PFSK-1 (cell line): ENCODE results near the gene SPTLC2.

Experiments
- FOXP2 ChIP-seq: optimal IDR thresholded peaks from 2 replicates; pipeline ENCODE3; 2011; ENCODE audit warnings: borderline replicate concordance, control low read depth, inconsistent platforms; ENCODE audit not compliant: insufficient read depth; ENCODE audit errors: extremely low read length, extremely low read depth
- POLR2AphosphoS5 ChIP-seq: IDR thresholded peaks from 2 replicates; pipeline ENCODE4 v1.6.1; 2012; ENCODE audit warnings: low read depth, mild to moderate bottlenecking, control low read depth, low read length, moderate library complexity
- SIN3A ChIP-seq: IDR thresholded peaks from 2 replicates; pipeline ENCODE4 v1.6.1; 2012; ENCODE audit warnings: mild to moderate bottlenecking, low read length, moderate library complexity, borderline replicate concordance; ENCODE audit not compliant: insufficient read depth
- TAF1 ChIP-seq: IDR thresholded peaks from 2 replicates; pipeline ENCODE4 v1.6.1; 2012; ENCODE audit warnings: low read length, control low read depth, borderline replicate concordance; ENCODE audit not compliant: insufficient read depth
- TF ChIP-seq, protein P1 (sequence below), 2 experiments: IDR thresholded peaks; 2 replicates each; pipeline versions ENCODE4 v1.6.1 to v1.8.0; 2011 to 2012; ENCODE audit warnings: low read depth in 2 of 2, low read length in 2 of 2, control low read depth in 1 of 2, inconsistent platforms in 1 of 2, mild to moderate bottlenecking in 1 of 2, moderate library complexity in 1 of 2; ENCODE audit not compliant: insufficient read depth in 1 of 2

DNA sequence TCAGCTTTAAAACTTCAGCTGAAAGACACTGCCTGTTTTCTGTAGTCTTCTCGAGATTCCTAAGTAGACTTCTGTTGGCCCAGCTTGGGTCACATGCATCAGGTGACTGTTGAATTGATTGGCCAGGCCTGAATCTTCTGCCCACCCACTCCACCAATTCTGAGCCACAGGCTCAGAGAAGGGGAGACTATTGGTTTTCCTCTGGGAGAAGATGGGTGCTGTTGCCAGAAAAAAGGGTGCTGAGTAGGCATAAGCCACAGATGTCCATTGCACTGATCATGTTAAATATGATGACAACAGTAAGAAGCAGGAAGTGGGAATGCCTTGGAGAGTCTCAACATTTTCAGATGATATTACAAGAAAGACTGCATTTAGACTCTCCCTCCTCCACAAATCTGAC is 6.8 kb upstream of the SPTLC2 start:
- no peak for TF ChIP-seq POLR2AphosphoS5
- no peak for TF ChIP-seq TAF1
- TF ChIP-seq, protein P1, sequence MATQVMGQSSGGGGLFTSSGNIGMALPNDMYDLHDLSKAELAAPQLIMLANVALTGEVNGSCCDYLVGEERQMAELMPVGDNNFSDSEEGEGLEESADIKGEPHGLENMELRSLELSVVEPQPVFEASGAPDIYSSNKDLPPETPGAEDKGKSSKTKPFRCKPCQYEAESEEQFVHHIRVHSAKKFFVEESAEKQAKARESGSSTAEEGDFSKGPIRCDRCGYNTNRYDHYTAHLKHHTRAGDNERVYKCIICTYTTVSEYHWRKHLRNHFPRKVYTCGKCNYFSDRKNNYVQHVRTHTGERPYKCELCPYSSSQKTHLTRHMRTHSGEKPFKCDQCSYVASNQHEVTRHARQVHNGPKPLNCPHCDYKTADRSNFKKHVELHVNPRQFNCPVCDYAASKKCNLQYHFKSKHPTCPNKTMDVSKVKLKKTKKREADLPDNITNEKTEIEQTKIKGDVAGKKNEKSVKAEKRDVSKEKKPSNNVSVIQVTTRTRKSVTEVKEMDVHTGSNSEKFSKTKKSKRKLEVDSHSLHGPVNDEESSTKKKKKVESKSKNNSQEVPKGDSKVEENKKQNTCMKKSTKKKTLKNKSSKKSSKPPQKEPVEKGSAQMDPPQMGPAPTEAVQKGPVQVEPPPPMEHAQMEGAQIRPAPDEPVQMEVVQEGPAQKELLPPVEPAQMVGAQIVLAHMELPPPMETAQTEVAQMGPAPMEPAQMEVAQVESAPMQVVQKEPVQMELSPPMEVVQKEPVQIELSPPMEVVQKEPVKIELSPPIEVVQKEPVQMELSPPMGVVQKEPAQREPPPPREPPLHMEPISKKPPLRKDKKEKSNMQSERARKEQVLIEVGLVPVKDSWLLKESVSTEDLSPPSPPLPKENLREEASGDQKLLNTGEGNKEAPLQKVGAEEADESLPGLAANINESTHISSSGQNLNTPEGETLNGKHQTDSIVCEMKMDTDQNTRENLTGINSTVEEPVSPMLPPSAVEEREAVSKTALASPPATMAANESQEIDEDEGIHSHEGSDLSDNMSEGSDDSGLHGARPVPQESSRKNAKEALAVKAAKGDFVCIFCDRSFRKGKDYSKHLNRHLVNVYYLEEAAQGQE (IDR thresholded peaks at IDR 0.05; ENCODE audit: insufficient read depth in 1 of 2, low read depth in 2 of 2, low read length in 2 of 2), result no peak
- TF ChIP-seq SIN3A, result no peak
- no peak for TF ChIP-seq FOXP2
